Astrocyte of the spinal cord (primary cell): ENCODE data around the gene BMP6.

ENCODE experiments used
- DNase-seq: peaks from one replicate; pipeline ENCODE4 v3.0.0; 2011; ENCODE audit warnings: low read depth, low spot score
- H3K4me3 ChIP-seq: 2 replicates; pipeline ENCODE4 v1.5.1; 2011; ENCODE audit warnings: low read depth, mild to moderate bottlenecking, low read length, moderate library complexity
- in situ Hi-C: cut with HindIII; loops from 2 replicates; pipeline ENCODE4 v1.10.0; 2017; ENCODE audit warnings: low sequenced_read_pairs
- TF ChIP-seq, protein P1 (sequence below): IDR thresholded peaks from 2 replicates; pipeline ENCODE4 v1.5.1; 2012; ENCODE audit warnings: low read depth, mild to moderate bottlenecking, low read length, inconsistent platforms

BMP6 gene

DNA sequence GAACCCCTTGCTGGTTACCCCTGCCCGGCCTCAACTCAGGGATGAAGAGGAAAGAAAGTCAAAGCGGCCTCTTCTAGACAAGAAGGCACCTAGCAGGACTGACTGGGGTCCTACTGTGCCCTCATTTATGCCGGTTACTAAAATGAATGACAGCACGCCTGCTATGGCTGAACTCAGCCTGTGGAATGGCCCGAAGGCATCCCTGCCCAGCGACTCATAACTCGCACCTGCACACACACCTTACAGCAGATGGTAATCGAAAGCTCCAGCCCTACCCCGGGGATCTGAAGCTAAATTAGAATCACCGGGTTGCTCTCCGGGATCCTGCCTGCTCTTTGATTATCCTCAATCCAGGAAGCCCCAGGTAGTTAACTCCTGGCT, 185.4 kb downstream of the BMP6 start:
- no peak for DNase-seq
- in situ Hi-C loops = no loop called here
- no peak overlapping the region for H3K4me3 ChIP-seq
- TF ChIP-seq, protein P1, sequence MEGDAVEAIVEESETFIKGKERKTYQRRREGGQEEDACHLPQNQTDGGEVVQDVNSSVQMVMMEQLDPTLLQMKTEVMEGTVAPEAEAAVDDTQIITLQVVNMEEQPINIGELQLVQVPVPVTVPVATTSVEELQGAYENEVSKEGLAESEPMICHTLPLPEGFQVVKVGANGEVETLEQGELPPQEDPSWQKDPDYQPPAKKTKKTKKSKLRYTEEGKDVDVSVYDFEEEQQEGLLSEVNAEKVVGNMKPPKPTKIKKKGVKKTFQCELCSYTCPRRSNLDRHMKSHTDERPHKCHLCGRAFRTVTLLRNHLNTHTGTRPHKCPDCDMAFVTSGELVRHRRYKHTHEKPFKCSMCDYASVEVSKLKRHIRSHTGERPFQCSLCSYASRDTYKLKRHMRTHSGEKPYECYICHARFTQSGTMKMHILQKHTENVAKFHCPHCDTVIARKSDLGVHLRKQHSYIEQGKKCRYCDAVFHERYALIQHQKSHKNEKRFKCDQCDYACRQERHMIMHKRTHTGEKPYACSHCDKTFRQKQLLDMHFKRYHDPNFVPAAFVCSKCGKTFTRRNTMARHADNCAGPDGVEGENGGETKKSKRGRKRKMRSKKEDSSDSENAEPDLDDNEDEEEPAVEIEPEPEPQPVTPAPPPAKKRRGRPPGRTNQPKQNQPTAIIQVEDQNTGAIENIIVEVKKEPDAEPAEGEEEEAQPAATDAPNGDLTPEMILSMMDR = no peak

GRCh38 chr6:7912024-7912423, 186.1 kb downstream of the BMP6 start:
- TF ChIP-seq, protein P1 = no peak
- H3K4me3 ChIP-seq = no peak overlapping the region
- in situ Hi-C loops = no loop called here
- DNase-seq = no peak

GRCh38 chr6:7912736-7913517, 187.0 kb downstream of the BMP6 start:
- DNase-seq = no peak
- TF ChIP-seq, protein P1 = no peak
- H3K4me3 ChIP-seq = no peak overlapping the region
- in situ Hi-C loops = no loop called here

DNA sequence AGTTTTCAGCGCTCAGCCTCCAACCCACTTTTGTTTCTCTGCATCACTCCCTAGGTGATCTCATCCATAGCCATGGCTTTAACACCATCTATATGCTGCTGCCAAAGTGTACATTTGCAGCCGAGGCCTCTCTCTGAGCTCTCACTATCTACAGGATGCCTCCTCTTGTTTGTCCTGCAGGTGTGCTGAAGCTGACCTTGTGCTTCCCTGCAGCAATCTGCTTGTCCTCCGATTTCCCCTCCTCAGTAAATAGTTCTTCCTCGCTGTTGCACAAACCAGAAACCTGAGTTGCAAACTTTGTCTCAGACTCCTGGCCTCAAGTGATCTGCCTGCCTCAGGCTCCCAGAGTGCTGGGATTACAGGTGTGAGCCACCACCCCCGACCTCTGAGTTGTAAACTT, 188.4 kb downstream of the BMP6 start:
- TF ChIP-seq, protein P1 = no peak
- in situ Hi-C loops = no loop called here
- H3K4me3 ChIP-seq = no peak overlapping the region
- DNase-seq = no peak

- in situ Hi-C loops = no loop called here
- no peak overlapping the region for H3K4me3 ChIP-seq
- DNase-seq = peak; percentile 52
- TF ChIP-seq, protein P1 = no peak
Measured at GRCh38 chr6:7914991-7915789, 189.3 kb downstream of the BMP6 start.

DNA sequence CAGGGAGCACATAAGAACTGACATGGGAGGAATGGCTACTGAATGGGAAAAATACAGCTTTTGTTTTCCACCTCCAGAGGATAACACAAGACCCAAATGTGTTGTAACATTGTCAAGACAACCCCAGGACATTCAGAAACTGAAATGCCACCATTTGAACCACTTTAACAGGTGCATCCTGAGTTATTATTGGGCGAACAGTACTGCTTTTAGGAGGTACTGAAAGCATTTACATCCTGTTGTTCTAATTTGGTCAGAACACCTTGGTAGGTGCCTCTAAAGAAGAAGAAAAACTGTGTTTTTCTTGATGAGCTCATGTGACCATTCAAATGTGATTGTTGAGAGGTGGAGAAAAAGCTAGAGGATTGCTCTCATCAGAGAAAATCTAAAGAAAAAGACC, 191.1 kb downstream of the BMP6 start:
- H3K4me3 ChIP-seq = no peak overlapping the region

More for the DNA sequence above, 191.1 kb downstream of the BMP6 start:
- DNase-seq = no peak
- TF ChIP-seq, protein P1 = no peak
- in situ Hi-C loops = no loop called here
